Uterus (tissue), 4 donors: ENCODE data around the gene AUH. TPM values are rescaled to one million over a fixed set of nuclear protein-coding genes. Genes with fewer than 3 reads are reported as not detected.

Source experiments
- DNase-seq, 2 donors: peaks; one replicate each; pipeline ENCODE4 v3.0.0-alpha.2; 2019 to 2020
- H3K27ac ChIP-seq, 2 donors: fragments of 200-600 bp; sonication (generic); 1 replicate in 1 of 2; 2 replicates in 1 of 2; pipeline ENCODE4 v1.5.1; 2016 to 2018
- H3K27me3 ChIP-seq, 2 donors: fragments of 200-600 bp; sonication (generic); one replicate each; pipeline ENCODE4 v1.5.1; 2018 to 2019; ENCODE audit warnings: control low read depth in 1 of 2
- H3K36me3 ChIP-seq, 2 donors: fragments of 200-600 bp; sonication (generic); one replicate each; pipeline ENCODE4 v1.5.1; 2019; ENCODE audit warnings: control low read depth in 1 of 2
- H3K4me1 ChIP-seq, 2 donors: fragments of 200-600 bp; sonication (generic); one replicate each; pipeline ENCODE4 v1.5.1; 2018 to 2019; ENCODE audit warnings: control low read depth in 1 of 2
- H3K4me3 ChIP-seq, 2 donors: fragments of 200-600 bp; sonication (generic); 1 replicate in 1 of 2; 2 replicates in 1 of 2; pipeline ENCODE4 v1.5.1; 2018 to 2019; ENCODE audit warnings: mild to moderate bottlenecking in 1 of 2
- H3K9me3 ChIP-seq, 2 donors: fragments of 200-600 bp; sonication (generic); one replicate each; pipeline ENCODE4 v1.5.1; 2019; ENCODE audit warnings: control low read depth in 1 of 2
- POLR2A ChIP-seq, 2 donors: fragments of 450-650 bp; IDR thresholded peaks; one replicate each; pipeline ENCODE4 v1.6.1; 2016; ENCODE audit warnings: antibody characterized with exemption in 2 of 2, mild to moderate bottlenecking in 1 of 2, moderate library complexity in 1 of 2
- intact Hi-C: fragments of 100-400 bp; cut with DNase I; formaldehyde crosslinking; loops from one replicate; pipeline ENCODE4 v1.15.1; 2023; ENCODE audit warnings: low total_unique reads
- total RNA-seq, 4 donors: library from RNA; depleted of rRNA in 3 of 4; stranded (reverse); fragments of >200 nt in 3 of 4; gene quantifications; one replicate each; pipeline versions ENCODE4 v1.1.0 to v1.2.4, GENCODE V29; 2014 to 2023
- TF ChIP-seq, protein P1 (sequence below), 4 experiments: fragments of 200-600 bp in 2 of 4; fragments of 450-650 bp in 2 of 4; sonication (generic) in 2 of 4; IDR thresholded peaks; one replicate each; pipeline ENCODE4 v1.5.1; 2016 to 2019; ENCODE audit warnings: antibody characterized with exemption in 4 of 4, mild to moderate bottlenecking in 2 of 4, moderate library complexity in 1 of 4
- donor health status: DM: yes; HTN: yes; CAD: no.

Gene AUH
- total RNA-seq, 4 donors from 2014 or later, result 4.4 to 36.7 (median 23.7) TPM

DNA sequence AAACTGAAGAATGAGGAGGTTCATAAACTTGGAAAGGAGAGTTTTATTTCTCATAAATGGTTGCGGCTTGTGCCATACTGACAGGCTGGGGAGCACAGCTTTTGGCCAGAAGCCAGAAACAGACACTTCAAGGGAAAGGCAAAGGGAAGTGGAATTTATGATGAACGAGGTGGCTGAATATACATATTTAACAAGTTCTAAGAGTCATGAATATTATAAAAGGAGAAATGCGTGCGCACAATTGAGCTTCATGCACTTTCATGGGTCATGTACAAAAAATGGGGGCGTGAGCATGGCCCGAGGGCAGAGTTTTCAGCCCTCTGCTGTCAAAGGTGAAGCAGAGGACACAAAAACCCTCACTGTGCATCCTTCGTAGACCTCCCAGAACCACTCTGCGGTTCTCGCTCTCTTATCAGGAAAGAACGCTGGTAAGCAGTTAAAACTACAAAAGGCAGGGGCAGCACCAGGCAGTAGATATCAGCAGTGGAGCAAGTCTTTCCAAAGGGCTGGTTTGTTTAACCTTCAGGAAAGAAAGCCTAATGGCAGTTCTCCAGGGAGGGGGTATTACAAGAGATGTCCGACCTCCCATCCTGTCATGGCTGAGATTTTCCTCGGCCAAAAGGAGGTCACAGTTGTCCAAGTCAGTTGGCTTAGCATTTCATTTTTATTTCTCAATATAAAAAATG lies 29.0 kb downstream of the AUH start:
- Histone ChIP-seq H3K4me3 (no peak overlapping the region), H3K9me3 (no peaks in the 10 kb centered on the region), H3K36me3 (no peaks in the 10 kb centered on the region), H3K4me1 (no peaks in the 10 kb centered on the region), H3K27ac (peak overlapping the region in 1 of 2 donors; percentile 16), H3K27me3 (no peaks in the 10 kb centered on the region)
- DNase-seq, result no peak
- TF ChIP-seq POLR2A (IDR thresholded peaks at IDR 0.05), result no peak
- TF ChIP-seq, protein P1, sequence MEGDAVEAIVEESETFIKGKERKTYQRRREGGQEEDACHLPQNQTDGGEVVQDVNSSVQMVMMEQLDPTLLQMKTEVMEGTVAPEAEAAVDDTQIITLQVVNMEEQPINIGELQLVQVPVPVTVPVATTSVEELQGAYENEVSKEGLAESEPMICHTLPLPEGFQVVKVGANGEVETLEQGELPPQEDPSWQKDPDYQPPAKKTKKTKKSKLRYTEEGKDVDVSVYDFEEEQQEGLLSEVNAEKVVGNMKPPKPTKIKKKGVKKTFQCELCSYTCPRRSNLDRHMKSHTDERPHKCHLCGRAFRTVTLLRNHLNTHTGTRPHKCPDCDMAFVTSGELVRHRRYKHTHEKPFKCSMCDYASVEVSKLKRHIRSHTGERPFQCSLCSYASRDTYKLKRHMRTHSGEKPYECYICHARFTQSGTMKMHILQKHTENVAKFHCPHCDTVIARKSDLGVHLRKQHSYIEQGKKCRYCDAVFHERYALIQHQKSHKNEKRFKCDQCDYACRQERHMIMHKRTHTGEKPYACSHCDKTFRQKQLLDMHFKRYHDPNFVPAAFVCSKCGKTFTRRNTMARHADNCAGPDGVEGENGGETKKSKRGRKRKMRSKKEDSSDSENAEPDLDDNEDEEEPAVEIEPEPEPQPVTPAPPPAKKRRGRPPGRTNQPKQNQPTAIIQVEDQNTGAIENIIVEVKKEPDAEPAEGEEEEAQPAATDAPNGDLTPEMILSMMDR (IDR thresholded peaks at IDR 0.05), result no peak
- intact Hi-C loops, result no loop called here

- intact Hi-C loops, result no loop called here
Measured at GRCh38 chr9:91331849-91332248, 29.9 kb downstream of the AUH start.

DNA sequence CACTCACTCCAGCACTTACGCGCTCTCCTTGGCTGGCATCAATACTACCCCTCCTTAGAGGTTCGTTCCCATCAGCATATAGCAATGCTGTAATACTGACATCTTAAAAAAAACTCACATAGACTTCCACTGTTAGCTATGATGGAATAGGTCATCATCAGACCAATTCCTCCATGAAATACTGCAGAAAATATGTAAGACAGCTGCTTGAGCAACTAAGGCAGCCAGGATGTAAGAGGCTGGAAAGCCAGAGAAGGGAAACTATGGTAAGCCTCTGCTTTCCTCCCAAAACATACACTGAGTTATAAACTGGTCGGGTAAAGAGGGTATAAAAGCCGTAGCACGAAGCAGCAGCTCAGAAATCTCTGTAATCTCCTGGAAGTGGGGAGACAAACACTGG lies 33.5 kb downstream of the AUH start:
- Histone ChIP-seq H3K4me3 (no peak overlapping the region), H3K27ac (no peak overlapping the region), H3K4me1 (no peaks in the 10 kb centered on the region), H3K36me3 (no peaks in the 10 kb centered on the region), H3K9me3 (no peaks in the 10 kb centered on the region), H3K27me3 (no peaks in the 10 kb centered on the region)
- no peak for DNase-seq
- TF ChIP-seq POLR2A (IDR thresholded peaks at IDR 0.05), result no peak
- TF ChIP-seq, protein P1 (IDR thresholded peaks at IDR 0.05), result no peak
- intact Hi-C loops, result no loop called here

More at GRCh38 chr9:91331849-91332248, 29.9 kb downstream of the AUH start:
- Histone ChIP-seq H3K36me3 (no peaks in the 10 kb centered on the region), H3K9me3 (no peaks in the 10 kb centered on the region), H3K27ac (no peak overlapping the region), H3K27me3 (no peaks in the 10 kb centered on the region), H3K4me3 (no peak overlapping the region), H3K4me1 (no peaks in the 10 kb centered on the region)
- no peak for DNase-seq
- TF ChIP-seq, protein P1 (IDR thresholded peaks at IDR 0.05), result no peak
- TF ChIP-seq POLR2A (IDR thresholded peaks at IDR 0.05), result no peak

GRCh38 chr9:91321691-91322090 lies 40.0 kb downstream of the AUH start:
- Histone ChIP-seq H3K9me3 (no peaks in the 10 kb centered on the region), H3K36me3 (no peaks in the 10 kb centered on the region), H3K4me3 (no peak overlapping the region), H3K27ac (no peak overlapping the region), H3K4me1 (no peaks in the 10 kb centered on the region), H3K27me3 (no peaks in the 10 kb centered on the region)
- intact Hi-C loops, result no loop called here
- no peak for DNase-seq
- TF ChIP-seq POLR2A (IDR thresholded peaks at IDR 0.05), result no peak
- TF ChIP-seq, protein P1 (IDR thresholded peaks at IDR 0.05), result no peak

- no peak overlapping the region for H3K4me3 ChIP-seq
- H3K27ac ChIP-seq, result no peak overlapping the region
- no peaks in the 10 kb centered on the region for H3K36me3 ChIP-seq
- no peaks in the 10 kb centered on the region for H3K27me3 ChIP-seq
- intact Hi-C loops, result no loop called here
- no peaks in the 10 kb centered on the region for H3K9me3 ChIP-seq
- no peaks in the 10 kb centered on the region for H3K4me1 ChIP-seq
- DNase-seq, result no peak
- no peak for TF ChIP-seq POLR2A (IDR thresholded peaks at IDR 0.05)
- TF ChIP-seq, protein P1 (IDR thresholded peaks at IDR 0.05), result no peak
Measured at GRCh38 chr9:91320299-91320698, 41.4 kb downstream of the AUH start.
